A673 (cell line): ENCODE data around the gene MUL1. TPM values are rescaled to one million over a fixed set of nuclear protein-coding genes. Genes with fewer than 3 reads are reported as not detected.
A peak's percentile ranks its signal among the peaks of the same experiment; 100 is the strongest.

Source experiments
- Bru-seq: library from RNA; stranded (reverse); fragments of 400-500 nt; gene quantifications from one replicate; lab custom pipeline; 2021; lab: Mats Ljungman, UMichigan
- BruChase-seq, 2 experiments: library from RNA; stranded (reverse); fragments of 400-500 nt; gene quantifications; one replicate each; lab custom pipeline; 2021; lab: Mats Ljungman, UMichigan
- BruUV-seq: library from RNA; stranded (reverse); fragments of 400-500 nt; replicated peaks from 2 replicates; lab custom pipeline; 2021; lab: Mats Ljungman, UMichigan
- CTCF ChIA-PET: fragments of 300-600 bp; sonication (Branson Sonifier 250); formaldehyde crosslinking; loops from one replicate; lab custom pipeline; 2022; ENCODE audit warnings: antibody characterized with exemption; lab: Charles Lee
- POLR2A ChIA-PET: fragments of 300-600 bp; sonication (Branson Sonifier 250); formaldehyde crosslinking; loops from one replicate; lab custom pipeline; 2022; ENCODE audit warnings: antibody characterized with exemption; ENCODE audit not compliant: low non-redundant PET; lab: Charles Lee
- DNase-seq: peaks from one replicate; pipeline ENCODE4 v3.0.0-alpha.2; 2015; ENCODE audit warnings: low spot score
- H3K27ac ChIP-seq: fragments of 200-600 bp; sonication (generic); 2 replicates; pipeline ENCODE4 v1.5.1; 2016; ENCODE audit warnings: mixed run types, low read depth, mild to moderate bottlenecking, mixed read lengths, antibody characterized with exemption, low read length; ENCODE audit not compliant: poor library complexity, severe bottlenecking
- H3K27me3 ChIP-seq: fragments of 200-600 bp; sonication (generic); replicated peaks from 2 replicates; pipeline ENCODE4 v1.6.1; 2017; ENCODE audit warnings: mixed run types, low read depth, mild to moderate bottlenecking, mixed read lengths, antibody characterized with exemption, low read length; ENCODE audit not compliant: insufficient read depth, poor library complexity
- H3K36me3 ChIP-seq: fragments of 200-600 bp; sonication (generic); 2 replicates; pipeline ENCODE4 v1.6.1; 2016; ENCODE audit warnings: mixed run types, mild to moderate bottlenecking, mixed read lengths, antibody characterized with exemption, low read length; ENCODE audit not compliant: insufficient read depth, poor library complexity, severe bottlenecking
- H3K4me1 ChIP-seq: fragments of 200-600 bp; sonication (generic); 2 replicates; pipeline ENCODE4 v1.6.1; 2017; ENCODE audit warnings: mixed run types, mild to moderate bottlenecking, mixed read lengths, antibody characterized with exemption, low read length; ENCODE audit not compliant: insufficient read depth, poor library complexity, severe bottlenecking
- H3K4me3 ChIP-seq: fragments of 200-600 bp; sonication (generic); 2 replicates; pipeline ENCODE4 v1.5.1; 2016; ENCODE audit warnings: low read depth, mixed run types, mild to moderate bottlenecking, mixed read lengths, low read length; ENCODE audit not compliant: poor library complexity, severe bottlenecking
- H3K9me3 ChIP-seq: fragments of 200-600 bp; sonication (generic); 2 replicates; pipeline ENCODE4 v1.6.1; 2016; ENCODE audit warnings: mixed run types, low read depth, mild to moderate bottlenecking, mixed read lengths, antibody characterized with exemption, low read length; ENCODE audit not compliant: poor library complexity, severe bottlenecking
- EZH2 ChIP-seq: fragments of 200-600 bp; sonication (generic); IDR thresholded peaks from 2 replicates; pipeline ENCODE4 v1.6.1; 2017; ENCODE audit warnings: borderline replicate concordance, low read depth, mild to moderate bottlenecking, mixed read lengths, antibody characterized with exemption, low read length; ENCODE audit not compliant: poor library complexity, severe bottlenecking
- intact Hi-C: fragments of 100-400 bp; cut with micrococcal nuclease; formaldehyde crosslinking; loops from one replicate; pipeline ENCODE4 v1.10.0; 2022; ENCODE audit not compliant: unreplicated experiment
- long read RNA-seq: library from polyadenylated mRNA; stranded (forward); transcript quantifications from one replicate; pipeline ENCODE4 v2.0.0, GENCODE V29; 2022
- total RNA-seq: library from RNA; stranded (reverse); gene quantifications from 2 replicates; pipeline ENCODE4 v1.2.3, GENCODE V29; 2021
- TF ChIP-seq, protein P1 (sequence below): fragments of 300-800, 200-600 bp; sonication (generic); conservative IDR thresholded peaks from 2 replicates; pipeline ENCODE4 v1.5.1; 2017; ENCODE audit warnings: low read depth, mild to moderate bottlenecking, antibody characterized with exemption, low read length, moderate library complexity, mixed read lengths

The MUL1 gene
- total RNA-seq = 20.1 and 21.6 TPM in 2 replicates
- Bru-seq, nascent RNA = percentile 75 among the genes with signal in this experiment
- BruChase-seq, experiment 1, labeled RNA remaining after a 2-hour chase = percentile 76 among the genes with signal in this experiment
- BruChase-seq, experiment 2, labeled RNA remaining after a 6-hour chase = percentile 54 among the genes with signal in this experiment
- long read RNA-seq, transcript MUL1-201 (4 exons, 2,438 nt) = major isoform, 105 of 117 reads
- long read RNA-seq, partial matches to known transcripts = 7 of 117 reads
- long read RNA-seq, other reads (novel, unspliced or antisense) = 5 of 117 reads

DNA sequence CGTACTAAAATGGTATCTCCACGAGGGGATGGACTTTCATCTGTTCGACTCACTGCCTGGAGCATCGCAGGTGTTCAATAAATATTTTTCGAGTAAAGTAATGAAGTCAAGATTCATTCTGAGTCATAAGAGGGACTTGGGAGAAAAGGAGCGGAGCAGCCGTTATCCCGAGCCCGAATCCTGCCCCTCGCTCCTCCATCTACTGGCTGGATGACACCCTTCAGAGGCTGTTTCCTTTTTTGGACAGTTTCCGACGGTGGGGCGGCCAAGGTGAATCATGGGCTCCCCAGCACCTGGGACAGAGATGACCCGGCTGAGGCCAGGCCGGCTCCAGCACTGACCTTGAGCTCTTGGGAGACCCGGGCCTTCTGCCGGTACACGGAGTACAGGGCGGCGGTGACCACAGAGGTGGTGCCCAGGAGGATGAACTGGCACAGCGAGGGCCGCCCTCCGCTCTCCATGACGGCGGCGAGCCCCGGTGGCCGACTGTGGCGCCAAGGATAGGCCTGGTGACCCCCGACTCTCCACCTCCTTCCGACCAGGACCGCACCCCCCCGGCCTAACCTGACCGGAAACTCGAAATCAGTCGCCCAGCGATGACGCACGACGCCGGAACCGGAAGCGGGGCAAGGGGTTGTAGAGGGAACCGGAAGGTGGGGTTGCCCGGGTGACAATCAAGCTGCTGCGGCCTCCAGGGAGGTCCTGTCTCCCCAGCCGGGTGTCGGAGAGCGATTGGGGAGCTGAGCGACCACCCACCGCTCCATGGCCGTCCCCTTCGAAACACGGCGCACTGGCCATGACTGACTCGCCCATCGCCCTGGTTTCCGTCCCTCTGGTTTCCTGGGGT lies at the start of gene MUL1:
Gene MUL1, minus strand, starts transcription at position 588 of the 847 bp plus-strand sequence. Its CDS starts 127 bp downstream, at position 461.
- POLR2A ChIA-PET = interaction anchor here (0.6 kb wide), 1 partner anchor 749 kb away, joined by 10 read pairs; no protein-coding TSS in a partner anchor
- CTCF ChIA-PET = no interaction called here
- TSS peak; percentile 70 for BruUV-seq
- no peak for TF ChIP-seq EZH2
- TF ChIP-seq, protein P1, sequence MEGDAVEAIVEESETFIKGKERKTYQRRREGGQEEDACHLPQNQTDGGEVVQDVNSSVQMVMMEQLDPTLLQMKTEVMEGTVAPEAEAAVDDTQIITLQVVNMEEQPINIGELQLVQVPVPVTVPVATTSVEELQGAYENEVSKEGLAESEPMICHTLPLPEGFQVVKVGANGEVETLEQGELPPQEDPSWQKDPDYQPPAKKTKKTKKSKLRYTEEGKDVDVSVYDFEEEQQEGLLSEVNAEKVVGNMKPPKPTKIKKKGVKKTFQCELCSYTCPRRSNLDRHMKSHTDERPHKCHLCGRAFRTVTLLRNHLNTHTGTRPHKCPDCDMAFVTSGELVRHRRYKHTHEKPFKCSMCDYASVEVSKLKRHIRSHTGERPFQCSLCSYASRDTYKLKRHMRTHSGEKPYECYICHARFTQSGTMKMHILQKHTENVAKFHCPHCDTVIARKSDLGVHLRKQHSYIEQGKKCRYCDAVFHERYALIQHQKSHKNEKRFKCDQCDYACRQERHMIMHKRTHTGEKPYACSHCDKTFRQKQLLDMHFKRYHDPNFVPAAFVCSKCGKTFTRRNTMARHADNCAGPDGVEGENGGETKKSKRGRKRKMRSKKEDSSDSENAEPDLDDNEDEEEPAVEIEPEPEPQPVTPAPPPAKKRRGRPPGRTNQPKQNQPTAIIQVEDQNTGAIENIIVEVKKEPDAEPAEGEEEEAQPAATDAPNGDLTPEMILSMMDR = no peak
- H3K27ac ChIP-seq = peak within 1 kb of the TSS; percentile 73
- peak; percentile 94 for DNase-seq
- H3K4me1 ChIP-seq = peaks cover 13% of the 10 kb centered on the region
- no peaks in the 10 kb centered on the region for H3K27me3 ChIP-seq
- H3K9me3 ChIP-seq = no peaks in the 10 kb centered on the region
- H3K4me3 ChIP-seq = peak within 1 kb of the TSS; percentile 84
- no peaks in the 10 kb centered on the region for H3K36me3 ChIP-seq
- intact Hi-C loops = no loop called here

DNA sequence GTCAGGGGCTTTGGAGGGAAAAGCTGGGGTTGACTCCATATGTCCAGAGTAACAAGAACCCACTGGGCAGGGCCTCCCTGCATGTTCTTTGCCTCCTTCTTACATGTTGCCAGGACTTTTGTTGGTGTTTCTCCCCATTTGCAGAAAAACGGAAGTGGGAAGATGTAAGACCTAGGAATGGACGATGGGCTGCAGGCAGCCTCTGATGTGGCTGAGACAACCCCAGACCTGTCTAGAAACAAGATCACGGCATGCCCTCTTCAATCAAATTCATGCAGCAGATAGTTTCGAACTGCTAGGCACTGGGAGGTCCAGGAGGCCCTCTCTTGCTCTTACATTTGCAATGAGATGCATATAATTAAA lies 47.8 kb upstream of the MUL1 start:
- TF ChIP-seq, protein P1 = no peak
- TF ChIP-seq EZH2 = no peak
- no peaks in the 10 kb centered on the region for H3K4me1 ChIP-seq
- no peaks in the 10 kb centered on the region for H3K9me3 ChIP-seq
- no peak overlapping the region for H3K27ac ChIP-seq
- ChIA-PET CTCF (no interaction called here), POLR2A (interaction anchor here (0.6 kb wide), 1 partner anchor 47 kb away, joined by 3 read pairs; no protein-coding TSS in a partner anchor)
- H3K4me3 ChIP-seq = no peak overlapping the region
- intact Hi-C loops = no loop called here
- DNase-seq = no peak
- no peaks in the 10 kb centered on the region for H3K36me3 ChIP-seq
- peaks cover 75% of the 10 kb centered on the region for H3K27me3 ChIP-seq
- BruUV-seq = no TSS peak

DNA sequence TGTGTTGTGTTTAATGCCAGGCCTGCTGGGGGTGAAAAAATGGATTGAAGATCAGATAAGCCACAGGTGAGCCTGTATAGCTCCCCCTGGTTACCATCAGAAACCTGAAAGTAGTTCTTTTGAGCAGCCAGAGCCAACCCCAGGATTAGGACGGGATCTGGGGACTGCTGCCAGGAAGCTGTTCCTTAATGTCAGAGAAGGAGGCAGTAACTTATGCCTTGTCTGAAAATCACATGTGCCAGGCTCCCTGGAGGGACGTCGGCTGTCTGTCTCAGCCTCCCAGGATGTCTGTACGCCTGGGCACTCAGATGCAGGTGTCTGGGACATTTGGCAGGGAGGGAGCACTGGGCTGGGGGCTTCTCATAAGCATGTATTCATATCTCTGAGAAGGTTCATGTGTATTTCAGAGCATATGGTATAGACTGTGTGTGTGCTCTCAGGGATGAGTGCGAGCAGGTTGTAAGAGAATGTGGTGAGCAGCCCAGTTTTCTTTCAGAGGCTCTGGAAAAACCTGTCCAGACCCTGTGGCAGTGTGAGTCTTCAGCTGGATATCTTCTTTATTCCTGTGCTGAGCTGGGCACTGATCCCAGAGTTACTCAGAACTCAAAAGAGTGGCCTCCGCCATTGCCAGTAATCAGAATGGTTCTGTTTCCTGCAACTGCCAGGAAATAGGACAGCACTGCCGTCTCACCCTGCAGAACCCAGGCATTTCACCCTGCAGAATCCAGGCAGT lies 47.2 kb upstream of the MUL1 start:
- no peak overlapping the region for H3K4me3 ChIP-seq
- H3K36me3 ChIP-seq = no peaks in the 10 kb centered on the region
- POLR2A ChIA-PET = no interaction called here
- intact Hi-C loops = no loop called here
- H3K27ac ChIP-seq = no peak overlapping the region
- peaks cover 72% of the 10 kb centered on the region for H3K27me3 ChIP-seq
- H3K4me1 ChIP-seq = no peaks in the 10 kb centered on the region
- CTCF ChIA-PET = no interaction called here
- DNase-seq = no peak
- no TSS peak for BruUV-seq
- H3K9me3 ChIP-seq = no peaks in the 10 kb centered on the region
- TF ChIP-seq EZH2 = no peak
- TF ChIP-seq, protein P1 = no peak
